GM18498 (cell line): ENCODE results near the gene TUBB6.

Source experiments
- ATAC-seq: cut with Tn5 transposase; IDR thresholded peaks from one replicate; pipeline ENCODE4 v1.9.1; 2021; ENCODE audit warnings: mild to moderate bottlenecking, moderate library complexity; ENCODE audit not compliant: unreplicated experiment

Gene TUBB6

GRCh38 chr18:12307701-12308385 lies at the start of gene TUBB6:
TUBB6 (plus strand) TSS chr18:12308241; CDS start chr18:12308293, 52 bp downstream.
- ATAC-seq, result peak; percentile 58

GRCh38 chr18:12258719-12259705 lies 49.0 kb upstream of the TUBB6 start:
- ATAC-seq, result no peak

- ATAC-seq, result no peak
Observed at GRCh38 chr18:12262748-12263147, 45.3 kb upstream of the TUBB6 start.

GRCh38 chr18:12264864-12265263 lies 43.2 kb upstream of the TUBB6 start:
- no peak for ATAC-seq

- ATAC-seq, result peak; percentile 87
Observed at GRCh38 chr18:12271376-12272235, 36.4 kb upstream of the TUBB6 start.

GRCh38 chr18:12274793-12275192 lies 33.2 kb upstream of the TUBB6 start:
- no peak for ATAC-seq

GRCh38 chr18:12276736-12277554 lies 31.1 kb upstream of the TUBB6 start:
- no peak for ATAC-seq

GRCh38 chr18:12278215-12278671 lies 29.8 kb upstream of the TUBB6 start:
- no peak for ATAC-seq

GRCh38 chr18:12278741-12279682 lies 29.0 kb upstream of the TUBB6 start:
- ATAC-seq, result no peak

- no peak for ATAC-seq
Observed at GRCh38 chr18:12279781-12280531, 28.1 kb upstream of the TUBB6 start.

GRCh38 chr18:12281861-12282260 lies 26.2 kb upstream of the TUBB6 start:
- no peak for ATAC-seq

- no peak for ATAC-seq
Observed at GRCh38 chr18:12282442-12283039, 25.5 kb upstream of the TUBB6 start.

GRCh38 chr18:12283256-12283655 lies 24.8 kb upstream of the TUBB6 start:
- ATAC-seq, result no peak

- ATAC-seq, result no peak
Observed at GRCh38 chr18:12283666-12284065, 24.4 kb upstream of the TUBB6 start.

GRCh38 chr18:12287131-12287681 lies 20.8 kb upstream of the TUBB6 start:
- ATAC-seq, result no peak

GRCh38 chr18:12287684-12288402 lies 20.2 kb upstream of the TUBB6 start:
- ATAC-seq, result no peak

GRCh38 chr18:12288403-12288755 lies 19.7 kb upstream of the TUBB6 start:
- ATAC-seq, result no peak
